GM21576 (cell line): ENCODE data around the gene GDF7.
"Not testable (repeated sequence)": the region's sequence is repeated elsewhere in the genome, so short reads cannot be mapped to it uniquely, and the experiment has no call there.

Experiments used
- ATAC-seq: cut with Tn5 transposase; IDR thresholded peaks from one replicate; pipeline ENCODE4 v1.9.1; 2021; ENCODE audit warnings: mild to moderate bottlenecking, moderate library complexity; ENCODE audit not compliant: unreplicated experiment

The GDF7 gene

DNA sequence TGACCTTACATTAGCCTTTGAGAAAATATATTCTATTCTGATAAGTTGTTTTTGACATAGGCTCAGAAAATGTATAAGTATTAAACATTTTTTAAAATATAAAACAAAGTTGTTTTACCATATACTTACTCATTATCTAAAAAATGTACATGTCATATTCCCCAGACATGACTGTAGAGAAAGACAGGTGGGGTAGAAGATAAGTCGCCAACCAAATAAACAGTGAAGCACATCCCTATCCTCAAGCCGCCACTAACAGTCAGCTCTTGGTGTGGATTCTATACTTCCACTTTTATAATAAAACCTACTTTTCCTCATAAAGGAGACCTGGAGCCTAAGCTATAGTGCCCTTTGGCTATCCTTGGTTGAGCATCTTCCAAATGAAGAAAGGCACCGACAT, 26.4 kb downstream of the GDF7 start:
- ATAC-seq = no peak

DNA sequence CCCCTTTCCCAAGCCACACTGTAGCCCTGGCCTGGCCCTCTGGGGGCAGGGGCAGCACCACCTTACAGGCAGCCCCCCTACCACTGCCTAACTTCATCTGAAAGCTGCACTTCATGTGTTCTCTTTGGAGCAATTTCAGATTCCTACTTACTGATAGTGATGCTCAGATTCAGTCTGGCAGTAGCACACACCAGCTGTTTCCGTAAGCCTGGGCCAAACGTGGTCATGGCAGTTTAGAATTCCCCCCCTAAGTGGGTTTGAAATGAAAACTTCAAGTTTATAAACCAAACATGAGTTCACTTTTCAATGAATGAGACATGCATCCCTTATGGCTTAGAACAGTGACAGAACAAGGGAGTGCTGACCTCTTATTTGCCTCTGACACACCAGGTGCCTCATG, 29.4 kb downstream of the GDF7 start:
- no peak for ATAC-seq

DNA sequence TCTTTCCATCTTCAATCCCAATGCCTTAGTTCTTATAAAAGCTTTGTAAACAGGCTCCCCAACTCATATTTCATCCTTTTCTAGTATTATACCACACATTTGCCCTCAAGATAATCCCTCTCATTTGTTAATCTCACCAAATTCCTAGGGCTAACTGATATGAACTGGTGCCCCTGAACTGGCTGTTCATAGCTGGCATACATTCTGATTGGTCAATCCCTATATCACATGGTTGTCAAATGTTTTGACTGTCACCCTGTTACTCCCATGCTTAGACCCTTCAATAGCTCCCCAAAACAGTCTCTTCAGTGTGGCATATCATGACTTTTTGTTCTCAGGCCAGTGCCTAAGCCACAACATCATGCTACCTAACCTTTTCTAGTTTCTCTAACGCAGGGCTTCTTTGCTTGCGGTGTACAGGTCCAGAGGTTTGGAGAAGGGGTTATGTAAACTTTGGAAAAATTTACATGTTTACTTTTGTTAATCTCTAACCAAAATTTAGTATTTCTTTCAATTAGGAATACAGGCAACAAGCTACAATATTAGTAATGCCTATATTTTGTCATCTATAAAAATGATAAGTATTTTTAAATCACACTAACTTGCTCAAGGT, 30.5 kb downstream of the GDF7 start:
- no peak for ATAC-seq

DNA sequence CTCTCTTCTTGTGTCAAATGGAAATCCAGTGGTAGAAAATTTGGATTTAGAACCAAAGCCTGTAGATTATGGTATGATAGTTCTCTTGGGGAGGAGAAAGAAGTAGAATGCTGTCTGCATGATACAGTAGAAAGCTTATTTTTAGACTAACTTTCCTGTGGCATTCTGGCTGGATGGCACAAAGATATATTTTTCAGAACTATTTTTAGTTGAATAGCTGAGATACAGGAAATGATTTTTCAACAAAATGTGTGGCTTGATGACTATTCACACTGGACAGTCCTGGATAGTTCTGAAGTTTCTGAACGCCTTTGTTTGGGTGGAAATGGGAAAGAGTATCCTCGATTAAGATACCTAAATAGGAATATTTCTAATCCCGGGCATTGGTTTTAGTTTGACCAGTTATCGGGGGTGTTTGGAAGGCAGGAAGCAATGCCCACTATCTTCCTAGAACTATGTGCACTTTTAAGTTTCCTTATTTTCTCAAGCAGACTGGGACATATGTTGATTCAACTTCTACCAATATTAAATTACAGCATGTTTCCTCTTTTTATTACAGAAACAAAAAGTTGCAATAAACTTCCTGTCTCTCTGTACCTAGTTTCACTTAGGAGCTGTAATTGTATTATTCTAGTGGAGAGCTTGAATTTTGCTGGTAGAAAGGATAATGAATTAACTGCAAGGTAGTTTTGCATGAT, 32.1 kb downstream of the GDF7 start:
- no peak for ATAC-seq

DNA sequence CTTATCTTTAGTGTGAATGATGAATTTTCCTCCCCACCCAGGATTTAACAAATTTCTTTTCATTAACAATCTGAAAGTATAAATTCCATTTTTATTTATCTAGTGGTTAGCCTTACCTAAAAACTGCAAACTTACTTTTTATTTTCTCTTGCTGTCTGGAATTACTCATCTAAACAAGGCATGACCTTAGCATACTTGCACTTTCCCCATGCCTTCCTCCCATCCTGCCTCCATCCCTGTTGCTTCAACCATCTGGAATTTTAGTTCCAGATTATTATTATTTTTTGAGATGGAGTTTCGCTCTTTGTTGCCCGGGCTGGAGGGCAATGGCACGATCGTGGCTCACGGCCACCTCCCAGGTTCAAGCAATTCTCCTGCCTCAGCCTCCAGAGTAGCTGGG, 35.6 kb downstream of the GDF7 start:
- no peak for ATAC-seq

DNA sequence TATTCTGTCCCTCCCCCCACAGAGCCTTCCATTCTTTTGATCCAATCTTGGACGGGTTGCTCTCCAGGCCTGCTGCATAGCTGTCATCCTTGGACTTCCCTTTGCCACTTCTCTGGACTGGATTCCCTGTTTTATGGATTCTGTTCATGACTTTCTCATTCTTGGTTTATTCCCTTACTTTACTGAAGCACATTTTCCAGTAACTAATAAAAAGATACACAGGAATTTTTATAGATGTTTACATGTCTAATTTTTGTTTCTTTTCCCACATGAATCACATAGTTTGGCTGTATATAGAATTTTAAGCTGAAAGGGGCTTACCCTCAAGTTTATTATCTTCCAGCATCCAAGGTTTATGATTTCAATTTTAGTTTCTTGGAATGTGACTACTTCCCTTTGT, 37.9 kb downstream of the GDF7 start:
- no peak for ATAC-seq

DNA sequence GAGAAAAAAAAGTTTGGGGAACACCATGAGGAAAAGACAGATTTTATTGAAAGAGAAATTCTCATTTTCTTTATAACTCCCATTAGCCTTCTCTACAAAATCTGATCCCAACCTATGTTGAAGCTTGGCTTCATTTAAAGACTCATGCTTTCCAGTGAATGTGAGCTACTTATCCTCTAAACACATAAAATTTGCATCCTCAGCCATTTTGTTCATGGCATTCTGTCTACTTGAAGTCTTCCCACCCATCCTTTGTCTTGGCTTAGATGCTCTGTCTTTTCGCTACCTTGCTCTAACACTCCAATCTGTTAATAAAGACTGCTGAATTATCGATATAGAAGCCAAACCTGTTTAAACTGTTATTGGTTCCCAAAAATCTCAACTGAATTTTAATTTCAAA, 39.3 kb downstream of the GDF7 start:
- no peak for ATAC-seq

DNA sequence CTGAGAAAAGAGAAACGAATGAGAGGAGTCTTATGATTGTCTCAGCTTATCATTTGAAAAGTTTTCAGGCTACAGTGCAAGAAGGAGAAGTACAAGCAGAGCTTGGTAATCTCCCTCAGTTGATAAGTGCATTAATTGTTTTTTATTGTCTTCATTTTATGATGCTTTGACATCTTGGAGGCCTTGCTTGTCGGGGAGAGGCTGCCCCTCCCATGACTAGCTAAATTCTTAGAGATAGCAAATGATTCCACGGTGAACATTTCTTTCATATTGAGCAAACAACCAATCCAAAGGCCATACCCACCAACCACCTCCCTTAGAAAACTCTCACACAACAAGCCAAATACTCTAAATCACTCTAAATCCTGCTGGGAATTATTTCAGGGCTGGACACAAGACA, 39.8 kb downstream of the GDF7 start:
- no peak for ATAC-seq

DNA sequence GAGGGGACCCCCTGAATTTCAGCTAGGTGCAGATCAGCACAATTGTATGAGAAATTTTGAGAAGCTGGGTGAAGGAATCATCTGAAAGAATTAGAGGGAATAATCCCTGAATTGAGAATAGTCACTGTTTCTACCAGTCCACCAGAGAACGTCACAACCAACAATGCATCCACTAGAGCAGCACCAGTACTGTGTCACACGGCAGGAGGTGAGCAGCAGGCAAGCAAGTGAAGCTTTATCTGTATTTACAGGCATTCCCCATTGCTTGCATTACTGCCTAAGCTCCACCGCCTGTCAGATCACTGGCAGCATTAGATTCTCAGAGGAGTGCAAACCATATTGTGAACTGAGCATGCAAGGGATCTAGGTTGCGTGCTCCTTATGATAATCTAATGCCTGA, 40.7 kb downstream of the GDF7 start:
- no peak for ATAC-seq

DNA sequence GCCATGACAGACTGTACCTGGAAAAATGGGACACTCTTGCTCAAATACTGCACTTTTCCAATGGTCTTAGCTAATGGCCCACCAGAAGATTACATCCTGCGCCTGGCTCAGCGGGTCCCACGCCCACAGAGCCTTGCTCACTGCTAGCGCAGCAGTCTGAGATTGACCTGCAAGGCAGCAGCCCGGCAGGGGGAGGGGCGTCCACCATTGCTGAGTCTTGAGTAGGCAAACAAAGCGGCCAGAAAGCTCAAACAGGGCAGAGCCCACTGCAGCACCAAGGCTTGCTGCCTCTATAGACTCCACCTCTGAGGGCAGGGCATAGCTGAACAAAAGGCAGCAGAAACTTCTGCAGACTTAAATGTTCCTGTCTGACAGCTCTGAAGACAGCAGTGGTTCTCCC, 44.7 kb downstream of the GDF7 start:
- ATAC-seq = not testable (repeated sequence)

DNA sequence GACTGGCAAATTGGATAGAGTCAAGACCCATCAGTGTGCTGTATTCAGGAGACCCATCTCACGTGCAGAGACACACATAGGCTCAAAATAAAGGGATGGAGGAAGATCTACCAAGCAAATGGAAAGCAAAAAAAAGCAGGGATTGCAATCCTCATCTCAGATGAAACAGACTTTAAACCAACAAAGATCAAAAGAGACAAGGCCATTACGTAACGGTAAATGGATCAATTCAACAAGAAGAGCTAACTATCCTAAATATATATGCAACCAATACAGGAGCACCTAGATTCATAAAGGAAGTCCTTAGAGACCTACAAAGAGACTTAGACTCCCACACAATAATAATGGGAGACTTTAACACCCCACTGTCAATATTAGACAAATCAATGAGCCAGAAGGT, 46.6 kb downstream of the GDF7 start:
- not testable (repeated sequence) for ATAC-seq

DNA sequence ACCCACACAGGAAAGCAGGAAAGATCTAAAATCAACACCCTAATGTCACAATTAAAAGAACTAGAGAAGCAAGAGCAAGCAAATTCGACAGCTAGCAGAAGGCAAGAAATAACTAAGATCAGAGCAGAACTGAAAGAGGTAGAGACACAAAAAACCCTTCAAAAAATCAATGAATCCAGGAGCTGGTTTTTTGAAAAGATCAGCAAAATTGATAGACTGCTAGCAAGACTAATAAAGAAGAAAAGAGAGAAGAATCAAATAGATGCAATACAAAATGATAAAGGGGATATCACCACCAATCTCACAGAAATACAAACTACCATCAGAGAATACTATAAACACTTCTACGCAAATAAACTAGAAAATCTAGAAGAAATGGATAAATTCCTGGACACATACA, 47.5 kb downstream of the GDF7 start:
- ATAC-seq = not testable (repeated sequence)

DNA sequence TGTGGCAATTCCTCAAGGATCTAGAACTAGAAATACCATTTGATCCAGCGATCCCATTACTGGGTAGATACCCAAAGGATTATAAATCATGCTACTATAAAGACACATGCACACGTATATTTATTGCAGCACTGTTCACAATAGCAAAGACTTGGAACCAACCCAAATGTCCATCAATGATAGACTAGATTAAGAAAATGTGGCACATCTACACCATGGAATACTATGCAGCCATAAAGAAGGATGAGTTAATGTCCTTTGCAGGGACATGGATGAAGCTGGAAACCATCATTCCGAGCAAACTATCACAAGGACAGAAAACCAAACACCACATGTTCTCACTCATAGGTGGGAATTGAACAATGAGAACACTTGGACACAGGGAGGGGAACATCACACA, 49.2 kb downstream of the GDF7 start:
- ATAC-seq = not testable (repeated sequence)

DNA sequence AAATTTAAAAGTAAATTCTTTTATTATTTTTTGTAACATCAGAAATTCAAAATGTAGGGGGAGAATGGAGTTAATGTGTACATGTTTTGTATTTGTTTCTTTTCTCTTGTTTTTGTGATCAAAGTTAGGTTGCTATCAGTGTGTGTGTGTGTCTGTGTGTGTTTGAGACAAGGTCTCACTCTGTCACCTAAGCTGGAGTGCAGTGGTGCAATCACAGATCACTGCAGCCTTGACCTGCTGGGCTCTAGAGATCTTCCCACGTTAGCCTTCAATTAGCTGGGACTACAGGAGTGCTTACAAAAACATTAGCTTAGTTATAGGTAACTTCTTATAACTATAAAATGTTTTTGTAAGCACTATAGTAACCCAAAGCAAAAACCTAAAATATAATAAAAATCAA, 50.7 kb downstream of the GDF7 start:
- no peak for ATAC-seq

DNA sequence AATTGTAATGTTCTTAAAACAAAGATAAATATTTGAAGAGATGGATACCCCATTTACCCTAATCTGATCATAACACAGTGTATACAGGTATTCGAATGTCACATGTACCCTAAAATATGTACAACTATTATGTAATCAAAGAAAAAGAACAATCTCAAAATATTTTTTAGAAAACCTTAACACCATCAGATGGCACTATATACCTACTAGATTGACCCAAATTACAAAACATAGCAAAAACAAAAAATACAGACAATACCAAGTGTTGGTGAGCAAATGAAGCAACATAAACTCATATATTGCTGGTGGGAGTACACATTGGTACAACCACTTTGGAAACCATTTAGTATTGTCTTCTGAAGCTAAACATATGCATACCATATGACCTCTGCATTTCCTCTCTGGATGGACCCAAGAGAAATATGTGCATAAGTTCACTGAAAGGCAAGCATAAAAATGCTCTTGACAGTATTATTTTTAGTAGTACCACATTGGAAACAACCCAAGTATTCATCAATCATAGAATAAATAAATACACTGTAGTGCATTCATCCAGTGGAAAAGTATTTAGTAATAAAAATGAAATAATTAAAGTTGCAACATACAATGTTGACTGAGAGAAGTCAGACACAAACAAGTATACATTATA, 55.8 kb downstream of the GDF7 start:
- ATAC-seq = no peak

DNA sequence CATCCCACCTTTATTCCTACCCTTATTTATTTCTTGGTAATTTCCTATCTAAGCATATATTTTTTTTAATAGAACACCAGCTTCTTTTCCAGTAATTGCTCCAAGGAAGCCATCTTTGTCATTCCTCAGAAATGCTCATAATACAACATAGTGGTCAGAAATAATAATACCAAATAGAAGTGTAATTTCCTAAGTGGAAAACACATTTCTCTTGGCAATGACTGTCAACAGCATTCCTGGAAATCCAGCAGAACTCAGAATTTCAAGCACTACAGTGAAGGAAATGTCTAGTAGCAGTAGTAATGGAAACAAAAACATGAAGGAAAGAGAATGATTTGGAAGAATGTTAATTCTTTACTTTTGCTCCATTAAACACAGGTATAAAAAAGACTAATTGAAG, 56.6 kb downstream of the GDF7 start:
- ATAC-seq = no peak

DNA sequence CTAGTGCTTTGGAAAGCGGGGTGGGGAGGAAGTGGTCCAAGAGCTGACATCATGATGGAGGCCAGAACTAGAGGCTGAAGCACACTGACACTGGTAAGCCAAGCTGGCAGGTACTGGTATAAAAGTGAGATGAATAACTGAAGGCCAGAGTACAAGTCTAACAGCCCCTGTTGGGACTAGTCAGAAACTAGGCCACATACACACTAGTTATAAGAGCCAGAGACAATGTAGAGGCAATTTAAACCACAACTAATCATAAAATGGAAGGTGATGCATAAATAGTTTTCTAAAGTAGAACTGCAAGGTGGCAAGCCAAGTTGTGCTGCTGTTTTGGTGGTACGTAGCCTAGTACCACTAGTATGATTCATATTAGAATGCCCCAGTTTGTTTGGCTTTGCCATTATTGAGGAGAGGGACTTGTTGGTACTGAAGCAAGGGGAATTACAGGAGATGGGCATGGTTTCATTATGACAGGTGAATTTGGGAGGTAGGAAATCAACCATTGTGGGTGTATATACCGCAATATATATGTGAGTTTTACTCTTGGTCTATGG, 57.6 kb downstream of the GDF7 start:
- ATAC-seq = no peak

DNA sequence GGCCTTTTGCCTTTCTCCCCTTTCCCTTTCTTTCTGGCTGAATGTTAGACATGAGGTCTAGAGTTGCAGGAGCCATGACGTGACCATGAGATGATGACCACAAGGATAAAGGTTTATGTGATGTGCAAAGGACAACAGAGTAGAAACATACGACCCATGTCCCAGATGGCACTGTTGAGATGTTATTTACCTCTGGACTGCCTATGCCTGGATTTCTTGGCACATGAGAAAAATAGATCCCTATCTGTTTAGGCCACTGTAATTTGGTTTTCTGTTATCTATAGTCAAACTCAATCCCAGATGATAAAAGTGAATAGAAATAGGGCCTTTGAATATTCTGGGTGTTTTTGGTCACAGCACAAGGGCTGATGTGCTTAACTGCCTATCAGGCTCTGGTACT, 58.8 kb downstream of the GDF7 start:
- no peak for ATAC-seq

DNA sequence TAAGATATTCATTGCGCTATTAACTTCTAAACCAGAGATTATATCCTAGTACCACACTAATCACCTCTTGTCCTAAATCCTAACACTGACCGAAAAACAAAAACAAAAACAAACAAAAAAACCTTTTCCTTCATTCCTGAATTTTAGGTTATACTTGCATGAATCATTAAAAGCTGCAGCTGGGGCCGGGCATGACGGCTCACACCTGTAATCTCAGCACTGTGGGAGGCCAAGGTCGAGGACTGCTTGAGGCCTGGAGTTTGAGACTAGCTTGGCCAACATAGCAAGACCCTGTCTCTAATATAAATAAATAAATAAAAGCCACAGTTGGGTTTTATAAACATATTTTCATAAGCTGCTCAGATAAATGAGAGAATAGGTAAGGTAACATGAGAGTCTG, 60.0 kb downstream of the GDF7 start:
- no peak for ATAC-seq

DNA sequence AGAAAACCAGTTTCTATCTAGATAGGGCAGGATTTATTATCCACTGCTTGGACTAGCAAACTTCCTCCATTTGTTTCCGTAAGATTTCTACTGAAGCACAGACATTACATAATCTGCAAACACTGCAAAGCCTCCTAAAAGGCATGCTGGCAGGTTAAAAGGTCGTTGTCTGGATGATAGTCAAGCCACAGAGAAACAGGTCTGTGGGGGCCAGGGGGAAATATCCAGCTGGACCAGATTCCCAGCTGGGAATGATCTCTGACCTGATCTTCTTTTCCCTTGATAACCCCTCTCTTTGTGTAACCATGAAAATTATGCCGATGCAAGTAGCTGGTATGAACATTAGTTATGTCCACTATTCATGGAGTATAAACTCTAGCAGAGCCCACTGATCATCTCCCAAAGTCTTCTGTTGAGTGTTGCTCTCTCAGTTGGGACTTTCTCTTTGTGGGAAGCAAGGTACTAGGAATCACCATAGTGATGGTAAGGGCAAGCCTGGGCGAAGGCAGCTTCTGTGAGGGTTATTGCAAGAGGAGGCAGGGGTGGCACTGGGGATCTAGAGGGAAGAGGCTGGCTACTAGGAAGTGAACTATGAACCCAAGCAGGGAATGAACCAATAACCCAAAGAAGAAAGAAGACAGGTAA, 61.3 kb downstream of the GDF7 start:
- ATAC-seq = no peak
